Hepatocyte (in vitro differentiated cells): Measurements from ENCODE around the gene AP2S1. TPM values are rescaled to one million over a fixed set of nuclear protein-coding genes. Genes with fewer than 3 reads are reported as not detected.
A peak's percentile ranks its signal among the peaks of the same experiment; 100 is the strongest.

Experiments
- DNase-seq: peaks from one replicate; pipeline ENCODE4 v3.0.0-alpha.2; 2016; ENCODE audit warnings: low spot score
- H2AFZ ChIP-seq: fragments of 200-600 bp; sonication (generic); 2 replicates; pipeline ENCODE4 v1.6.0; 2016; ENCODE audit warnings: antibody characterized with exemption, mild to moderate bottlenecking
- H3K27ac ChIP-seq: fragments of 200-600 bp; sonication (generic); 2 replicates; pipeline ENCODE4 v1.5.1; 2016; ENCODE audit warnings: mild to moderate bottlenecking
- H3K27me3 ChIP-seq: fragments of 200-600 bp; sonication (generic); 2 replicates; pipeline ENCODE4 v1.6.1; 2016
- H3K36me3 ChIP-seq: fragments of 200-600 bp; sonication (generic); replicated peaks from 2 replicates; pipeline ENCODE4 v1.5.1; 2016; ENCODE audit warnings: low read depth; ENCODE audit not compliant: insufficient read depth
- H3K4me1 ChIP-seq: fragments of 200-600 bp; sonication (generic); 2 replicates; pipeline ENCODE4 v1.5.1; 2016; ENCODE audit warnings: mild to moderate bottlenecking, moderate library complexity; ENCODE audit not compliant: insufficient read depth
- H3K4me2 ChIP-seq: fragments of 200-600 bp; sonication (generic); 2 replicates; pipeline ENCODE4 v1.6.0; 2016
- H3K4me3 ChIP-seq: fragments of 200-600 bp; sonication (generic); 2 replicates; pipeline ENCODE4 v1.5.1; 2016; ENCODE audit warnings: mild to moderate bottlenecking
- H3K79me2 ChIP-seq: fragments of 200-600 bp; sonication (generic); 2 replicates; pipeline ENCODE4 v1.6.0; 2017; ENCODE audit warnings: mild to moderate bottlenecking
- H3K9me2 ChIP-seq: fragments of 200-600 bp; sonication (generic); replicated peaks from 2 replicates; pipeline ENCODE4 v1.6.0; 2017; ENCODE audit warnings: mild to moderate bottlenecking; ENCODE audit not compliant: insufficient read depth
- H3K9me3 ChIP-seq: fragments of 200-600 bp; sonication (generic); 2 replicates; pipeline ENCODE4 v1.5.1; 2016; ENCODE audit warnings: low read depth, mild to moderate bottlenecking
- H4K20me1 ChIP-seq: fragments of 200-600 bp; sonication (generic); 2 replicates; pipeline ENCODE4 v1.6.0; 2016; ENCODE audit warnings: mild to moderate bottlenecking; ENCODE audit not compliant: insufficient read depth, poor library complexity, severe bottlenecking
- EZH2 ChIP-seq: fragments of 200-600 bp; sonication (generic); IDR thresholded peaks from 2 replicates; pipeline ENCODE4 v1.6.1; 2016; ENCODE audit warnings: antibody characterized with exemption, mild to moderate bottlenecking, borderline replicate concordance
- EZH2phosphoT487 ChIP-seq: fragments of 200-600 bp; sonication (generic); IDR thresholded peaks from one replicate; pipeline ENCODE4 v1.6.1; 2018; ENCODE audit warnings: antibody characterized with exemption, mild to moderate bottlenecking, low read depth, moderate library complexity; ENCODE audit not compliant: unreplicated experiment, severe bottlenecking
- WGBS: methylation state at CpG from one replicate; pipeline ENCODE4 v1.1.6; 2016; ENCODE audit warnings: low lambda C conversion rate; ENCODE audit errors: missing lambda C conversion rate; 5-methylcytosine and 5-hydroxymethylcytosine counted together
- polyA plus RNA-seq: library from polyadenylated mRNA; unstranded; fragments of >200 nt; fragmentation: Nextera tagmentation; extraction: Ambion mirVana; gene quantifications from 2 replicates; pipeline ENCODE4 v1.2.1, GENCODE V29; 2016
- total RNA-seq: library from RNA; depleted of rRNA; stranded (reverse); fragments of >200 nt; gene quantifications from 2 replicates; pipeline ENCODE4 v1.2.3, GENCODE V29; 2014
- TF ChIP-seq, protein P1 (sequence below): fragments of 200-600 bp; sonication (generic); IDR thresholded peaks from 2 replicates; pipeline ENCODE4 v1.5.1; 2016; ENCODE audit warnings: antibody characterized with exemption, mild to moderate bottlenecking; ENCODE audit not compliant: poor library complexity

The AP2S1 gene
- total and polyA plus RNA-seq, 2 experiments from 2014 or later = 109 to 349 TPM

DNA sequence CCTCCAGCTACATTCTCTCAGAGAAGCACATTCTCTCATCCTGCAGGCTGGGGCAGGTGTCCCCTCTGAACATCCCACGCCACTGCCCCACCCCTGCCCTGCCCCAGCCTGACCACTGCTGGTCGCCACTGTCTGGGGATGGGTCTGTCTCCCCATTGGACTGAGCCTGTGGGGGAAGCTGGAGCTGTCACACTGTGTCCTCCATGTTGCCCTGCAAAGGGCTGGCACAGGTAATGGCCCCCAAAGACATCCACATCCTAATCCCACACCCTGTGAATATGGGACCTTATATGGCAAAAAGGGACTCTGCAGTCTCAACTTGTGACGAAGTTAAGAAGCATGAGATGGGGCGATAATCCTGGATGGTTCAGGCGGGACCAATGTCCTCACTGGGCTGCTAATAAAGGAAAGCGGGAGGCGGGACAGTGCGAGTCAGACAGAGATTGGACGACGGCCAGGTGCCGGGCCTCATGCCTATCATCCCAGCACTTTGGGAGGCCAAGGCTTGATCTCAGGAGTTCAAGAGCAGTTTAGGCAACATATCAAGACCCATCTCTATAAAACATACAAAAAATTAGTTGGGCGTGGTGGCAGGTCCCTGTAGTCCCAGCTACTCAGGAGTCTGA lies 9.1 kb downstream of the AP2S1 start:
- 87% methylated on average over 12 of the region's 12 CpGs for WGBS
- no peaks in the 10 kb centered on the region for H4K20me1 ChIP-seq

DNA sequence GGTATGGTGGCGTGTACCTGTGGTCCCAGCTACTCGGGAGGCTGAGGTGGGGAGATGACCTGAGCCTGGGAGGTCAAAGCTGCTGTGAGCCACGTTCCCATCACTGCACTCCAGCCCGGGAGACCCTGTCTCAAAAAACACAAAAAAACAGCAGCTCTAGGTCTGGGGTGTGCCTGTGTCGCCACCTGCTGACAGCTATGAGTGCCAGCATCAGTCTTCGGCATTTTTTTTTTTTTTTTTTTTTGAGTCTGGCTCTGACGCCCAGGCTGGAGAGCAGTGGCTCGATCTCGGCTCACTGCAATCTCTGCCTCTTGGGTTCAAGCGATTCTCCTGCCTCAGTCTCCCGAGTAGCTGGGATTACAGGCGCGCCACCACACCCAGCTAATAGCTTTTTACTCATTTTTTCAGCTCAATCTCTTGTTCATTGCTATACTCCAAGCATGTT lies 10.1 kb downstream of the AP2S1 start:
- peaks cover 15% of the 10 kb centered on the region for H3K79me2 ChIP-seq
- H4K20me1 ChIP-seq = no peaks in the 10 kb centered on the region
- WGBS = 21% methylated on average over 13 of the region's 13 CpGs
- no peaks in the 10 kb centered on the region for H3K9me2 ChIP-seq
- DNase-seq = peak; percentile 82
- H3K27ac ChIP-seq = peak overlapping the region; percentile 89
- TF ChIP-seq EZH2phosphoT487 = no peak
- no peak for TF ChIP-seq EZH2
- TF ChIP-seq, protein P1, sequence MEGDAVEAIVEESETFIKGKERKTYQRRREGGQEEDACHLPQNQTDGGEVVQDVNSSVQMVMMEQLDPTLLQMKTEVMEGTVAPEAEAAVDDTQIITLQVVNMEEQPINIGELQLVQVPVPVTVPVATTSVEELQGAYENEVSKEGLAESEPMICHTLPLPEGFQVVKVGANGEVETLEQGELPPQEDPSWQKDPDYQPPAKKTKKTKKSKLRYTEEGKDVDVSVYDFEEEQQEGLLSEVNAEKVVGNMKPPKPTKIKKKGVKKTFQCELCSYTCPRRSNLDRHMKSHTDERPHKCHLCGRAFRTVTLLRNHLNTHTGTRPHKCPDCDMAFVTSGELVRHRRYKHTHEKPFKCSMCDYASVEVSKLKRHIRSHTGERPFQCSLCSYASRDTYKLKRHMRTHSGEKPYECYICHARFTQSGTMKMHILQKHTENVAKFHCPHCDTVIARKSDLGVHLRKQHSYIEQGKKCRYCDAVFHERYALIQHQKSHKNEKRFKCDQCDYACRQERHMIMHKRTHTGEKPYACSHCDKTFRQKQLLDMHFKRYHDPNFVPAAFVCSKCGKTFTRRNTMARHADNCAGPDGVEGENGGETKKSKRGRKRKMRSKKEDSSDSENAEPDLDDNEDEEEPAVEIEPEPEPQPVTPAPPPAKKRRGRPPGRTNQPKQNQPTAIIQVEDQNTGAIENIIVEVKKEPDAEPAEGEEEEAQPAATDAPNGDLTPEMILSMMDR = peak; percentile 88
- no peaks in the 10 kb centered on the region for H3K36me3 ChIP-seq
- H3K4me2 ChIP-seq = peak overlapping the region; percentile 50
- H3K27me3 ChIP-seq = no peaks in the 10 kb centered on the region
- H3K4me3 ChIP-seq = no peak overlapping the region
- peaks cover 3% of the 10 kb centered on the region for H3K4me1 ChIP-seq
- H3K9me3 ChIP-seq = no peaks in the 10 kb centered on the region
- no peak overlapping the region for H2AFZ ChIP-seq

More for the DNA sequence above, 9.1 kb downstream of the AP2S1 start:
- DNase-seq = no peak
- TF ChIP-seq EZH2phosphoT487 (no peak), EZH2 (no peak)
- Histone ChIP-seq H3K9me2 (no peaks in the 10 kb centered on the region), H3K27ac (peak overlapping the region; percentile 35), H3K9me3 (no peaks in the 10 kb centered on the region), H3K79me2 (peaks cover 19% of the 10 kb centered on the region), H2AFZ (no peak overlapping the region), H3K27me3 (no peaks in the 10 kb centered on the region), H3K36me3 (no peaks in the 10 kb centered on the region), H3K4me3 (no peak overlapping the region), H3K4me1 (peaks cover 3% of the 10 kb centered on the region), H3K4me2 (no peak overlapping the region)

DNA sequence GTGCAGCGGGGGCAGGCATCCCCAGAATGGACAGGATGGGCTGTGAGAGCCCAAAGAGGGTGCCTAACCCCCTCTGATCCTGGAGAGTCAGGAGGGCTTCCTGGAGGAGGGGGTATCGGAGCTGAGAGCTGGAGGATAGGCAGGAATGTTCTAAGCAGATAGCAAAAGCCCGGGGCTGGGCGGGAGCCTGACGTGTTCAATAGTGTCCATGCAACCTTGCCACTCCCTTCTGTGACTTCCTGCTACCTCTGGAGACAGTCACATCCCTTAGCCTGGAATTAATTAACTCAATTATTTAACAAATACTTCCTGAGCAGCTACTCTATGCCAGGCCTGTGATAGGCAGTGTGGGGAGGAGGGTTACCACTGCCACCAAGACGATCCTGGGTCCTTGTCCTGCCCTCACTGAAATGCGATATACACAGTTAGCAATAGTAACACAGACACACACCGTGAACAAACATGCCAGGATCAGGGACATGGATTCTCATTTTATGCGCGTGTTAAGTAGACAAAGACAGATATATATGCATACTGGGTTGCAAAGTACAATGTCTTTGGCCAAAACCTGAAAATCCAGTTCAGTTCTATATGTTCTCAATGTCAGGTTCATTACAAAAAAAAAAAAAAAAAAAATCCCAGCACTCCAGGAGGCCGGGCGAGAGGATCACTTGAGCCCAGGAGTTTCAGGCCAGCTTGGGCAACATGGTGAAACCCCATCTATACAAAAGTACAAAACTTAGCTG lies 10.7 kb downstream of the AP2S1 start:
- no peak overlapping the region for H2AFZ ChIP-seq
- peak overlapping the region; percentile 50 for H3K4me2 ChIP-seq
- no peaks in the 10 kb centered on the region for H3K36me3 ChIP-seq
- H3K9me3 ChIP-seq = no peaks in the 10 kb centered on the region
- TF ChIP-seq EZH2 (no peak), EZH2phosphoT487 (no peak)
- TF ChIP-seq, protein P1 = no peak
- H3K27me3 ChIP-seq = no peaks in the 10 kb centered on the region
- DNase-seq = no peak
- peak overlapping the region; percentile 89 for H3K27ac ChIP-seq
- no peaks in the 10 kb centered on the region for H3K9me2 ChIP-seq
- H3K4me1 ChIP-seq = peaks cover 3% of the 10 kb centered on the region
- no peaks in the 10 kb centered on the region for H4K20me1 ChIP-seq
- 76% methylated on average over 12 of the region's 12 CpGs for WGBS
- H3K79me2 ChIP-seq = peaks cover 11% of the 10 kb centered on the region
- H3K4me3 ChIP-seq = no peak overlapping the region

DNA sequence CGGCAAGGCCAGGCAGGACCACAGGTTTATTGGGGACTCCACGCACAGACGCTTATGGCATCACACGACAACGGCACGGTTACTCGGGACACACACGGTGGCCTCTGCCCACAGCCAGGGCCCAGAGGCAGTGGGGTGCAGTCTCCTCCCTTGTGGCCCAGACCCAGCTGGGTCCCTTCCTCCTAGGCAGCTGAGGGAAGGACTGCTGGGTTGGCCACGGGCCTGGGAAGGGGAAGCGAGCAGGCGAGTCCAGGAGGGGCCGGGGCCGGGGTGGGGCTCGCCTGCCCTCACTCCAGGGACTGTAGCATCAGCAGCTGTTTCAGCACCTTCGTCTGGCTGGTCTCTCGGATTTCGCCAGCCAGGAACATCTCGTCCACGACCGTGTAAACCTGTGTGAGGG lies 12.5 kb downstream of the AP2S1 start:
- Histone ChIP-seq H2AFZ (no peak overlapping the region), H3K9me2 (no peaks in the 10 kb centered on the region), H3K27ac (no peak overlapping the region), H3K4me3 (no peak overlapping the region), H3K79me2 (peaks cover under 1% of the 10 kb centered on the region), H3K36me3 (no peaks in the 10 kb centered on the region), H3K27me3 (no peaks in the 10 kb centered on the region), H3K4me1 (peaks cover 3% of the 10 kb centered on the region), H3K4me2 (no peak overlapping the region), H4K20me1 (no peaks in the 10 kb centered on the region), H3K9me3 (no peaks in the 10 kb centered on the region)
- 96% methylated on average over 13 of the region's 20 CpGs for WGBS
- TF ChIP-seq, protein P1 = no peak
- TF ChIP-seq EZH2 (no peak), EZH2phosphoT487 (no peak)
- DNase-seq = no peak
